Measurements from ENCODE around the gene SMARCAL1. TPM values are rescaled to one million over a fixed set of nuclear protein-coding genes. Genes with fewer than 3 reads are reported as not detected.

The SMARCAL1 gene
- total and polyA plus RNA-seq, 2 of the 13 experiments (the other 11 are each of a cell fraction or from before 2014, with no cell fraction given) = 12.7 to 21.3 TPM

DNA sequence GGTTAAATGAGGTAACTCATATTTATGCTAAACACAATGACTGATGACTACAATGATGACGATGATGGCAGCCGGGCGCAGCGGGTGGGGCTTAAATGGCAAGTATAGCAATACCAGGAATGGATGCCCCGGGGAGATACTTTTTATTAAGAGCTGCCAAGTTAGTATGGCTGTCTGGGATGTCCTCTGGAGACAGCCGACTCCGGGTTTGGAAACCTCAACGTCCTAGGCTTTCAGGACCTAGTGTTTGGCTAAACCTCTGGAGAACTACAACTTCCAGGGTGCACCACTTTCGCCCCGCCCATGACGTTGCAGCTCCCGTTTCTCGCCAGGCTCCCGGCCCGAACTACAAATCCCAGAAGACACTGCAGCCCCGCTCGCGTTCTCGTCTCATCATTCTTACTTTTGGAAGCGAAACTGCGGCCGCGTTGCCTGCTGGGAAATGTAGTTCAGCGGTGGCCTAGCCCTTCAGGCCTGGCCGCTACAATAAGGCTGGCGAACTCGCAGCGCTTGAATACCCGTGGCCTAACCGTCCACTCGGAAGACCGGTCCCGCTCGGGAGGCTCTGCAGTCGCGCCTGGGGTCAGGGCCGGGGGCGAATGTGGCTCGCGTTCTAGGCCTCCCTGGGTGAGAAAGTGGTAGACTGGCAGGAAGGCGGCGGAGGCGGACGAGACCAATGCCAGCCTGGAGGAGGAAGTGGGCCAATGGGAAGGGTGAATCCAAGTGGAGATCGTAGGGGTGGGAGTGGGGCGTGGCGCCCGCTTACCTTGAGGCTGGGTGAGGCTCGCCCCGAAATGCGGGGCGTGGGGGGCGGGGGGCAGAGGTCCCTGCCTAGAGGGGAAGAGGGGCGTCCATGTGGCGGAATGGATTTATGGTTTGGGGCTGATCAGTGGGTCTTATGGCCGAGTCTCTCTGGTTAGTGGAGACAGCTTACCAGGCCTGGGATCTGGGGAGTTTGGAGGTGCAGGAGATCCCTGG, at the start of gene SMARCAL1 (continued):
- TF ChIP-seq MEF2D (CRISPR knock-in tag; IDR thresholded peaks at IDR 0.05) (peak; percentile 94), IRF2 (CRISPR knock-in tag; IDR thresholded peaks at IDR 0.05) (peak; percentile 100), MEIS1 (CRISPR knock-in tag; IDR thresholded peaks at IDR 0.05; ENCODE audit: borderline replicate concordance) (no peak), ZMYM4 (CRISPR knock-in tag; IDR thresholded peaks at IDR 0.05) (peak; percentile 77), HDAC2 (CRISPR knock-in tag; IDR thresholded peaks at IDR 0.05) (no peak), ZNF569 (CRISPR knock-in tag; IDR thresholded peaks at IDR 0.05; ENCODE audit: borderline replicate concordance) (no peak), ZNF329 (CRISPR knock-in tag; IDR thresholded peaks at IDR 0.05; ENCODE audit: low read depth) (peak; percentile 85), ZC3H4 (CRISPR knock-in tag; IDR thresholded peaks at IDR 0.05; ENCODE audit: borderline replicate concordance) (no peak), NR1H2 (CRISPR knock-in tag; IDR thresholded peaks at IDR 0.05; ENCODE audit: borderline replicate concordance, low read depth) (no peak), GFI1 (CRISPR knock-in tag; IDR thresholded peaks at IDR 0.05; ENCODE audit: borderline replicate concordance) (peak; percentile 55; the same call in 1 of the 2 replicates), MIER2 (CRISPR knock-in tag; IDR thresholded peaks at IDR 0.05) (peak; percentile 69), NR2F2 (IDR thresholded peaks at IDR 0.05; ENCODE audit: borderline replicate concordance, low read depth) (no peak; the same call in 1 of the 2 replicates), HMG20A (CRISPR knock-in tag; IDR thresholded peaks at IDR 0.05; ENCODE audit: borderline replicate concordance) (no peak), MTF1 (CRISPR knock-in tag; IDR thresholded peaks at IDR 0.05) (no peak)
- TF ChIP-seq, protein P1, sequence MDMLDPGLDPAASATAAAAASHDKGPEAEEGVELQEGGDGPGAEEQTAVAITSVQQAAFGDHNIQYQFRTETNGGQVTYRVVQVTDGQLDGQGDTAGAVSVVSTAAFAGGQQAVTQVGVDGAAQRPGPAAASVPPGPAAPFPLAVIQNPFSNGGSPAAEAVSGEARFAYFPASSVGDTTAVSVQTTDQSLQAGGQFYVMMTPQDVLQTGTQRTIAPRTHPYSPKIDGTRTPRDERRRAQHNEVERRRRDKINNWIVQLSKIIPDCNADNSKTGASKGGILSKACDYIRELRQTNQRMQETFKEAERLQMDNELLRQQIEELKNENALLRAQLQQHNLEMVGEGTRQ (IDR thresholded peaks at IDR 0.05; ENCODE audit: low read depth, low read length) = no peak
- TF ChIP-seq, protein P1 (CRISPR knock-in tag; IDR thresholded peaks at IDR 0.05; ENCODE audit: borderline replicate concordance) = no peak
- TF ChIP-seq, protein P2, sequence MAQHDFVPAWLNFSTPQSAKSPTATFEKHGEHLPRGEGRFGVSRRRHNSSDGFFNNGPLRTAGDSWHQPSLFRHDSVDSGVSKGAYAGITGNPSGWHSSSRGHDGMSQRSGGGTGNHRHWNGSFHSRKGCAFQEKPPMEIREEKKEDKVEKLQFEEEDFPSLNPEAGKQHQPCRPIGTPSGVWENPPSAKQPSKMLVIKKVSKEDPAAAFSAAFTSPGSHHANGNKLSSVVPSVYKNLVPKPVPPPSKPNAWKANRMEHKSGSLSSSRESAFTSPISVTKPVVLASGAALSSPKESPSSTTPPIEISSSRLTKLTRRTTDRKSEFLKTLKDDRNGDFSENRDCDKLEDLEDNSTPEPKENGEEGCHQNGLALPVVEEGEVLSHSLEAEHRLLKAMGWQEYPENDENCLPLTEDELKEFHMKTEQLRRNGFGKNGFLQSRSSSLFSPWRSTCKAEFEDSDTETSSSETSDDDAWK (CRISPR knock-in tag; IDR thresholded peaks at IDR 0.05) = no peak
- TF ChIP-seq, protein P3, sequence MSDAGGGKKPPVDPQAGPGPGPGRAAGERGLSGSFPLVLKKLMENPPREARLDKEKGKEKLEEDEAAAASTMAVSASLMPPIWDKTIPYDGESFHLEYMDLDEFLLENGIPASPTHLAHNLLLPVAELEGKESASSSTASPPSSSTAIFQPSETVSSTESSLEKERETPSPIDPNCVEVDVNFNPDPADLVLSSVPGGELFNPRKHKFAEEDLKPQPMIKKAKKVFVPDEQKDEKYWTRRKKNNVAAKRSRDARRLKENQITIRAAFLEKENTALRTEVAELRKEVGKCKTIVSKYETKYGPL (CRISPR knock-in tag; IDR thresholded peaks at IDR 0.05) = no peak
- TF ChIP-seq, protein P4, sequence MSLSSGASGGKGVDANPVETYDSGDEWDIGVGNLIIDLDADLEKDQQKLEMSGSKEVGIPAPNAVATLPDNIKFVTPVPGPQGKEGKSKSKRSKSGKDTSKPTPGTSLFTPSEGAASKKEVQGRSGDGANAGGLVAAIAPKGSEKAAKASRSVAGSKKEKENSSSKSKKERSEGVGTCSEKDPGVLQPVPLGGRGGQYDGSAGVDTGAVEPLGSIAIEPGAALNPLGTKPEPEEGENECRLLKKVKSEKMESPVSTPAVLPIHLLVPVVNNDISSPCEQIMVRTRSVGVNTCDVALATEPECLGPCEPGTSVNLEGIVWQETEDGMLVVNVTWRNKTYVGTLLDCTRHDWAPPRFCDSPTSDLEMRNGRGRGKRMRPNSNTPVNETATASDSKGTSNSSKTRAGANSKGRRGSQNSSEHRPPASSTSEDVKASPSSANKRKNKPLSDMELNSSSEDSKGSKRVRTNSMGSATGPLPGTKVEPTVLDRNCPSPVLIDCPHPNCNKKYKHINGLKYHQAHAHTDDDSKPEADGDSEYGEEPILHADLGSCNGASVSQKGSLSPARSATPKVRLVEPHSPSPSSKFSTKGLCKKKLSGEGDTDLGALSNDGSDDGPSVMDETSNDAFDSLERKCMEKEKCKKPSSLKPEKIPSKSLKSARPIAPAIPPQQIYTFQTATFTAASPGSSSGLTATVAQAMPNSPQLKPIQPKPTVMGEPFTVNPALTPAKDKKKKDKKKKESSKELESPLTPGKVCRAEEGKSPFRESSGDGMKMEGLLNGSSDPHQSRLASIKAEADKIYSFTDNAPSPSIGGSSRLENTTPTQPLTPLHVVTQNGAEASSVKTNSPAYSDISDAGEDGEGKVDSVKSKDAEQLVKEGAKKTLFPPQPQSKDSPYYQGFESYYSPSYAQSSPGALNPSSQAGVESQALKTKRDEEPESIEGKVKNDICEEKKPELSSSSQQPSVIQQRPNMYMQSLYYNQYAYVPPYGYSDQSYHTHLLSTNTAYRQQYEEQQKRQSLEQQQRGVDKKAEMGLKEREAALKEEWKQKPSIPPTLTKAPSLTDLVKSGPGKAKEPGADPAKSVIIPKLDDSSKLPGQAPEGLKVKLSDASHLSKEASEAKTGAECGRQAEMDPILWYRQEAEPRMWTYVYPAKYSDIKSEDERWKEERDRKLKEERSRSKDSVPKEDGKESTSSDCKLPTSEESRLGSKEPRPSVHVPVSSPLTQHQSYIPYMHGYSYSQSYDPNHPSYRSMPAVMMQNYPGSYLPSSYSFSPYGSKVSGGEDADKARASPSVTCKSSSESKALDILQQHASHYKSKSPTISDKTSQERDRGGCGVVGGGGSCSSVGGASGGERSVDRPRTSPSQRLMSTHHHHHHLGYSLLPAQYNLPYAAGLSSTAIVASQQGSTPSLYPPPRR (CRISPR knock-in tag; IDR thresholded peaks at IDR 0.05; ENCODE audit: borderline replicate concordance) = no peak
